Caco-2 (cell line): ENCODE measurements around the gene ROBO4. TPM values are rescaled to one million over a fixed set of nuclear protein-coding genes. Genes with fewer than 3 reads are reported as not detected.

ENCODE experiments used
- BruUV-seq: library from RNA; stranded (reverse); fragments of 400-500 nt; replicated peaks from 2 replicates; lab custom pipeline; 2021; lab: Mats Ljungman, UMichigan
- CTCF ChIA-PET: fragments of 300-600 bp; sonication (Branson Sonifier 250); formaldehyde crosslinking; loops from one replicate; lab custom pipeline; 2022; ENCODE audit warnings: antibody characterized with exemption; lab: Charles Lee
- POLR2A ChIA-PET: fragments of 300-600 bp; sonication (Branson Sonifier 250); formaldehyde crosslinking; loops from one replicate; lab custom pipeline; 2022; ENCODE audit warnings: antibody characterized with exemption; lab: Charles Lee
- DNase-seq, 2 experiments: peaks; one replicate each; pipeline versions ENCODE4 v3.0.0 to v3.0.0-alpha.2; 2020 to 2022
- H3K27me3 ChIP-seq: replicated peaks from 2 replicates; pipeline ENCODE4 v1.6.0; 2011; ENCODE audit warnings: low read length; ENCODE audit not compliant: control insufficient read depth, insufficient read depth
- H3K36me3 ChIP-seq: 2 replicates; pipeline ENCODE4 v1.5.1; 2011; ENCODE audit warnings: low read length; ENCODE audit not compliant: control insufficient read depth, insufficient read depth
- H3K4me1 ChIP-seq: fragments of 250-450 bp; sonication (Bioruptor Pico); 2 replicates; pipeline ENCODE4 v1.5.1; 2020; ENCODE audit warnings: mild to moderate bottlenecking
- H3K4me3 ChIP-seq: 2 replicates; pipeline ENCODE4 v1.5.1; 2011; ENCODE audit warnings: low read depth, mild to moderate bottlenecking, control low read depth, low read length
- H3K9me3 ChIP-seq: fragments of 250-450 bp; sonication (Bioruptor Pico); 2 replicates; pipeline ENCODE4 v1.5.1; 2020; ENCODE audit warnings: mild to moderate bottlenecking, moderate library complexity
- H3K27ac Mint-ChIP-seq: one replicate; pipeline ENCODE4 v1.8.0; 2022; ENCODE audit warnings: mixed read lengths; ENCODE audit not compliant: unreplicated experiment
- H3K27me3 Mint-ChIP-seq: one replicate; pipeline ENCODE4 v1.8.0; 2022; ENCODE audit warnings: mixed read lengths; ENCODE audit not compliant: insufficient read depth, unreplicated experiment
- H3K36me3 Mint-ChIP-seq: one replicate; pipeline ENCODE4 v1.8.0; 2022; ENCODE audit warnings: mild to moderate bottlenecking, mixed read lengths; ENCODE audit not compliant: insufficient read depth, unreplicated experiment
- H3K4me1 Mint-ChIP-seq: one replicate; pipeline ENCODE4 v1.8.0; 2022; ENCODE audit warnings: low read depth, mixed read lengths; ENCODE audit not compliant: unreplicated experiment
- H3K4me3 Mint-ChIP-seq: one replicate; pipeline ENCODE4 v1.8.0; 2022; ENCODE audit warnings: mild to moderate bottlenecking, moderate library complexity, mixed read lengths; ENCODE audit not compliant: unreplicated experiment
- H3K9me3 Mint-ChIP-seq: one replicate; pipeline ENCODE4 v1.8.0; 2022; ENCODE audit warnings: mixed read lengths; ENCODE audit not compliant: unreplicated experiment
- CTCF ChIP-seq, 2 experiments: fragments of 200-600 bp in 1 of 2; IDR thresholded peaks; 1 replicate in 1 of 2; 2 replicates in 1 of 2; pipeline versions ENCODE4 v1.5.1 to v1.8.0; 2011 to 2022; ENCODE audit warnings: antibody characterized with exemption in 1 of 2, control low read depth in 1 of 2, inconsistent platforms in 1 of 2, low read depth in 1 of 2, low read length in 1 of 2, mild to moderate bottlenecking in 1 of 2, moderate library complexity in 1 of 2; ENCODE audit not compliant: insufficient read depth in 1 of 2, severe bottlenecking in 1 of 2, unreplicated experiment in 1 of 2
- intact Hi-C: fragments of 100-400 bp; cut with micrococcal nuclease; formaldehyde crosslinking; loops from one replicate; pipeline ENCODE4 v1.10.0; 2022; ENCODE audit not compliant: unreplicated experiment
- total RNA-seq: library from RNA; stranded (reverse); gene quantifications from 2 replicates; pipeline ENCODE4 v1.2.3, GENCODE V29; 2022

ROBO4 gene
- total RNA-seq, 1 experiment from 2014 or later, result not detected

- H3K27me3 ChIP-seq, result peaks cover 16% of the 10 kb centered on the region
- H3K36me3 ChIP-seq, result no peaks in the 10 kb centered on the region
- BruUV-seq, result no TSS peak
- Mint-ChIP-seq H3K27ac (no peak overlapping the region), H3K9me3 (no peaks in the 10 kb centered on the region), H3K4me1 (peaks cover 7% of the 10 kb centered on the region), H3K4me3 (peak overlapping the region; percentile 32), H3K27me3 (peaks cover 48% of the 10 kb centered on the region), H3K36me3 (no peaks in the 10 kb centered on the region)
- ChIA-PET POLR2A (interaction anchor here (0.6 kb wide), 1 partner anchor 10 kb away, joined by 3 read pairs; no protein-coding TSS in a partner anchor), CTCF (interaction anchor here (0.6 to 2.9 kb wide), 18 partner anchors 8 to 457 kb away, joined by 3 to 37 read pairs (median 4); partner anchors contain the start of genes SIAE and SPA17)
- H3K4me1 ChIP-seq, result peaks cover 22% of the 10 kb centered on the region
- H3K9me3 ChIP-seq, result no peaks in the 10 kb centered on the region
- peak; percentile 91 to 98 for TF ChIP-seq CTCF (IDR thresholded peaks at IDR 0.05; ENCODE audit: insufficient read depth in 1 of 2, low read depth in 1 of 2, low read length in 1 of 2, severe bottlenecking in 1 of 2, unreplicated experiment in 1 of 2)
- intact Hi-C loops, result loop anchor here (1.0 kb wide), 1 partner anchor 29 kb away; no protein-coding TSS in a partner anchor
- peak; percentile 58 to 83 for DNase-seq
- peak overlapping the region; percentile 19 for H3K4me3 ChIP-seq
These were observed 31.5 kb downstream of the ROBO4 start for GRCh38 chr11:124865902-124866851.

- Histone ChIP-seq H3K9me3 (no peaks in the 10 kb centered on the region), H3K4me3 (peak within 1 kb of the TSS; percentile 19), H3K36me3 (no peaks in the 10 kb centered on the region), H3K27me3 (peaks cover 16% of the 10 kb centered on the region), H3K4me1 (peaks cover 22% of the 10 kb centered on the region)
- CTCF ChIA-PET, result interaction anchor here (1.0 to 2.9 kb wide), 10 partner anchors 11 to 280 kb away, joined by 3 to 37 read pairs (median 7); partner anchors contain the start of genes SIAE and SPA17
- no TSS peak for BruUV-seq
- Mint-ChIP-seq H3K4me3 (peak within 1 kb of the TSS; percentile 32), H3K9me3 (no peaks in the 10 kb centered on the region), H3K4me1 (peaks cover 7% of the 10 kb centered on the region), H3K27ac (no peak within 1 kb of the TSS), H3K27me3 (peaks cover 45% of the 10 kb centered on the region), H3K36me3 (no peaks in the 10 kb centered on the region)
- no peak for TF ChIP-seq CTCF (IDR thresholded peaks at IDR 0.05; ENCODE audit: insufficient read depth in 1 of 2, low read depth in 1 of 2, low read length in 1 of 2, severe bottlenecking in 1 of 2, unreplicated experiment in 1 of 2)
- peak in 1 of 2 experiments; percentile 39 for DNase-seq
- intact Hi-C loops, result no loop called here
- POLR2A ChIA-PET, result no interaction called here
These were observed 32.3 kb downstream of the ROBO4 start, which contains the start of gene ROBO3 for GRCh38 chr11:124865181-124865901. ROBO3 (plus strand) TSS chr11:124865432; CDS start chr11:124865578, 146 bp downstream.

GRCh38 chr11:124864892-124865180, 32.8 kb downstream of the ROBO4 start:
- no peak overlapping the region for H3K27ac Mint-ChIP-seq
- Histone ChIP-seq H3K4me3 (no peak overlapping the region), H3K36me3 (no peaks in the 10 kb centered on the region), H3K27me3 (peaks cover 16% of the 10 kb centered on the region), H3K4me1 (peaks cover 22% of the 10 kb centered on the region), H3K9me3 (no peaks in the 10 kb centered on the region)
- no peaks in the 10 kb centered on the region for H3K9me3 Mint-ChIP-seq
- POLR2A ChIA-PET, result no interaction called here
- BruUV-seq, result no TSS peak
- no peak for TF ChIP-seq CTCF (IDR thresholded peaks at IDR 0.05; ENCODE audit: insufficient read depth in 1 of 2, low read depth in 1 of 2, low read length in 1 of 2, severe bottlenecking in 1 of 2, unreplicated experiment in 1 of 2)
- CTCF ChIA-PET, result interaction anchor here (1.3 to 2.6 kb wide), 2 partner anchors 118 to 280 kb away, joined by 4 to 8 read pairs; no protein-coding TSS in a partner anchor
- peaks cover 42% of the 10 kb centered on the region for H3K27me3 Mint-ChIP-seq
- no peak for DNase-seq
- no peaks in the 10 kb centered on the region for H3K36me3 Mint-ChIP-seq
- peaks cover 7% of the 10 kb centered on the region for H3K4me1 Mint-ChIP-seq
- no peak overlapping the region for H3K4me3 Mint-ChIP-seq
- intact Hi-C loops, result no loop called here
